Left renal cortex interstitium (tissue), 4 donors: ENCODE measurements around the gene OTOG. TPM values are rescaled to one million over a fixed set of nuclear protein-coding genes. Genes with fewer than 3 reads are reported as not detected.

Source experiments
- DNase-seq, 4 donors: peaks; one replicate each; pipeline ENCODE4 v3.0.0-alpha.2; 2013; ENCODE audit warnings: low read depth in 4 of 4, low spot score in 2 of 4, missing footprints in 1 of 4
- polyA plus RNA-seq, 4 donors: library from polyadenylated mRNA; unstranded; fragments of 120-200 nt; gene quantifications; one replicate each; pipeline ENCODE4 v1.2.1, GENCODE V29; 2013; ENCODE audit not compliant: insufficient read length in 4 of 4

Gene OTOG
- polyA plus RNA-seq, 4 donors: 0.11 to 0.90 (median 0.24) TPM

GRCh38 chr11:17516551-17517150, 30.4 kb upstream of the OTOG start:
- no peak for DNase-seq

- DNase-seq: no peak
Observed at GRCh38 chr11:17517186-17517585, 29.9 kb upstream of the OTOG start.

DNA sequence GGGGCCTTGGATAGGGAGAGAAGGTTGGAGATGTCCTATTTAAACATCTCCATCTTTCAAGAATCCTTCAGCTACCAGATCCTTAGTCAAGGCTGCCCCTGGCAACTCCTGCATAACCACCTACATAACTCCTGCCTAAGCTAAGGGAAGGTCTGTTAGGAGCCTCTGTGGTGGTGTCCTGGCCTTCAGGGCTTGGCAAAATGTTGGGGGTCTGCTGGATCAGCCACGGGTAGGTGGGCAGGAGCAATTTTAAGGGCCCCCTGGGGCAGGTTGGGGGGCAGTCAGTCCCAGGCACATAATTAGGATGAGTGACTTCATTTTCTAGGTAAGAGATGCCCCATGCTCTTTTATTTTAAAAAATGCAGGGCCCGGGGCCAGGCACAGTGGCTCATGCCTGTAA, 28.7 kb upstream of the OTOG start:
- DNase-seq: no peak

GRCh38 chr11:17519061-17519885, 27.8 kb upstream of the OTOG start:
- DNase-seq: no peak

- DNase-seq: no peak
Observed at GRCh38 chr11:17521106-17521900, 25.8 kb upstream of the OTOG start.

DNA sequence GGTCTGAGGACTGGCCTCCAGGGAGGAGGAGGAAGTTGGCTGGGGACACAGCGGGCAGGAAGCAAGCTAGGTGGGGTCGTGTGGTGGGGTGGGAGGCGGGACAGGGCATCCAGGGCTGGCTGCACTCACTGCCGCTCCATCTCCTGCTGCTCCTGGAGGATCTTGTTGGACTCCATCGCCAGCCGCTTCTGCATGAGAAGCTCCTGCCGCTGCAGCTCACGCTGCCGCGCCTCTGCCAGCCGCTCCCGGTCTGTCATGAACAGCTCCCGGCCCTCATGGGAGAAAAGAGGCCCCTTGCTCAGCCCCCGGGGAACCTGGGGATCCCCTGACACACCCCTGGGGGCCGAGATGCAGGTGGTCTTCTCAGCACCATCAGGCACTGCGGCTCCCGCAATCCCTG, 24.4 kb upstream of the OTOG start:
- DNase-seq: no peak

GRCh38 chr11:17524221-17524620, 22.8 kb upstream of the OTOG start:
- DNase-seq: no peak

DNA sequence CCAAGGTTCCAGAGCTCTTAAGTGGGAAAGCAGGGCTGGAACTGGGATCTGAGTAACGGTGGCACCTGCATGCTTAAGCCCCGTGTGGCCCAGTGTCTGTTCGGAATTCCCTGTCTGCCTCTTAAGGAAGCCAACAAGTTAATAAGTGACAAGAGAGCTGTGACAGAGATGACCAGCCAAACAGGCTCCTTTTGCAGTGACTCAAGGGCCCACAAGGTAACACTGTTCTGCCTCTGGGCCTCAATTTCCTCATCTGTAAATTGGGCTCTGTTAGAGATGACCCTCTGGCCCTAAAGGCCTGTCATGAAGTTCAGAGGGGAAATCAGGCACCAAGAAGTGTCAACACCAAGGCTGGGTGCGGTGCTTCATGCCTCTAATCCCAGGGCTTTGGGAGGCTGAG, 21.5 kb upstream of the OTOG start:
- no peak for DNase-seq

GRCh38 chr11:17526326-17526725, 20.7 kb upstream of the OTOG start:
- DNase-seq: no peak

GRCh38 chr11:17526931-17527627, 20.0 kb upstream of the OTOG start:
- DNase-seq: no peak

DNA sequence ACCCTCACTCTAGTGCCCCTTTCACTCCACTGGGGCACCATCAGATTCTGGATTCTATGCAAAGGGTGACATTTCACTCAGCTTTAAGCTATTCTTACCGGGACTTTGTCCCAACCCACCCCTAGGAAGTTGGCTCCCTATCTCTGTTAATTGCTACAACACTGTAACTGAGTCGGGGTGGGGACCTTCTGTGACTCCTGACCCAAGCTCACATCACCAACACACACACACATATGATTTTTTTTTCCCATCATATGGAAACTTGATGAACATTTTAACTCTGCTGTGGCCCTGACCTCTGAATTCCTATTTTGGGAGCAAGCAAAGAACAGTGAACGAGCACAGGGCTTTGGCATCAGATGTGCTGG, 19.4 kb upstream of the OTOG start:
- DNase-seq: no peak

DNA sequence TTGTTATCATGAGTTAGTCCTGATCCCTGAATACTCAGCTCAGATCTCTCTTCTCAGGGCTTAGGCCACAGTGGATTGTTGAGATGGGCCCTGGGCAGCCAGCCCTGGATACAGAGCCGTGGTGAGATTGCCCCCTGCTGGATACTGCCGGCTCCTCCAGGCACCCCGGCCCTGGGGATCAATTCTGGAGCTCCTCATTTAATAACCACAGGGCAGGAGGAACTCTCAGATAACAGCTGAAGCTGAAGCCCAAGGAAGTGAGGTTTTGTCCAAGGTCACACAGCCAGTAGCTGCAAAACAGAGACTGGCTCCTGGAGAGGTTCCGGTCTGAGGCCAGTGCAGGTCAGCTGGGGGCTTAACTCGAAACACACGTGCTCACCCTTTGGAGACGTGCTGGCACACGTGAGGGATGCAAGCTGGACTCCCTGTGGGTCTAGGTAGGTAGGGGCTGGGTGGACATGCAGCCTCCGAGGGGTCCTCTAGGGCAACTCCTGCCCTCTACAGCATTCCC, 18.8 kb upstream of the OTOG start:
- no peak for DNase-seq

DNA sequence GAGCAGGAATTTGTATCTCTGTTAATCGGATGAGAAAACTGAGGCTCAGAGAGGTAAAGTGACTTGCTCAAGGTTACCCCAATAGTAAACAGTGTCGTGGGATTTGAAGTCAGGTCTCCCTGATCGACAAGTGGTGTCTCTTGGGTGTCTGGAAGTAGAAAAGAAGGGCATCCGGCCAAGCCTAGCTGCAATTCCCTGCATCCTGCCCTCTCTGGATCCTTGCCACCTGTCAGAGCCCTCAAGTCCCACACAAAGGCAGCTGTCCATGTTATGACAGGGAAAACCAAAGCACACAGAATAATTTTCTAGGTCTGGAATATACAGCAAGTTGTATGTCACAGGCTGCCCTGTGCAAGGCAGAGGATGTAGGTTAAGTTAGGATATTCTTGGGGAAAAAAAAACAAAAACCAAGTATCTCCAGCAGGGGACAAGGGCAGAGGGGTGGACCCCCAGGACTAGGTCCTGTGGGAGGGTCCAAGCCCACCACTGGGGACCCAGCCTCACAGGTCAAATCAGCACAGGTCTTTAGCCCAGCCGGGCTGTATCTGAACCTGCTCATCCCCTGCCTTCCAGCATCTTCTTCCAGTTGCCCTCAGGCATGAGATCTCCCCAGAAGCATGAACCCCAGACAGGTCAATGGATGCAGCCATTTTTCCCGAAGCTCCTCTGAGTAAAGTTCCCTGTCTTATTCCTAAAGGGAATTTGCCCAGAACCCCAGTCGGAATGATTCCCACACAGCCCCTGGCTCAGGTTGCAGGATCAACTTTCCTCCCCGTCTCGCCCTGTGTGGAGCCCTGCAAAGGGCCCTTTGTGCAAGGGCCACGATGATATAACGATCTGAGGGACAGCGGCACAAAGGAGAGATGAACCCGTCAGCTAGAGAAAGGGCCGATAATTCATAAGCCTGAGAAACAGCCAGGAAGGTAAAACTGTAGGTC, 17.9 kb upstream of the OTOG start:
- no peak for DNase-seq

DNA sequence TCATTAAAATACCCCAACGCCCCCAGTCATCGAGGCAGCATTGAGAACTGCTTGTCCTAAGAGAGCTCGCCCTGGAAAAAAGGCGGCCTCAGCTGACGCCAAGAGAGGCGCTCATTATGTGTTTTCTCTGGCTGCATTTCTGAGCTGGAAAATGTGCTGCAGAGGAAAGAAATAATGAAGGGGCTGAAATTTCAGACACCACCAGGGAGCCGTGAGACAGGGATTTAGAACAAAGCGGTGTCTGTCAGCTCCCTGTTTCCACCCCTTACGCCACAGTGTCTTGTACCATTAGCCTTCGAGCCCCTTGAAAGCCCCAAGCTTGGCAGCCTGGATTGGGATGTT, 17.2 kb upstream of the OTOG start:
- DNase-seq: no peak

GRCh38 chr11:17531071-17531600, 15.9 kb upstream of the OTOG start:
- DNase-seq: no peak

GRCh38 chr11:17531636-17532113, 15.4 kb upstream of the OTOG start:
- DNase-seq: no peak

DNA sequence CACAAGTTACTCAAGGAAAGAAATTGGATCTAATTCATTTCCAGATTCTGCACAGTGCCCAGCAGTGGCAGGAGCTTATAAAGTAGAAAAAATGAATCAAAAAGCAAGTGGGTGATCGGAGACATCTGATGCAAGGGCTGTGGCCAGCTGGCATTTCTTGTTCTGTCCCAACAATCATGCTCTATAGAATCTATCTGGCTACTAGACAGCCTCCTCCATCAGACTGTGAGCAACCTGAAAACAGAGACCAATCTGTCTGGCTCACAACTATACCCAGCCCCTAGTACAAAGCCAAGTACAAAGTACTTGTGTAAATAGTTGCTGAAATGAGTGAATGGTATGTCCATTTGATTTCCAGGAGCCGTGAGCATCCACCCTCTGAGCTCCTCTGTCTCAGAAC, 14.3 kb upstream of the OTOG start:
- no peak for DNase-seq

GRCh38 chr11:17533341-17533740, 13.7 kb upstream of the OTOG start:
- no peak for DNase-seq

GRCh38 chr11:17533778-17534415, 13.2 kb upstream of the OTOG start:
- no peak for DNase-seq
